SK-N-SH (cell line): ENCODE results near the gene KLC4. TPM values are rescaled to one million over a fixed set of nuclear protein-coding genes. Genes with fewer than 3 reads are reported as not detected.
"Not testable (repeated sequence)": the region's sequence is repeated elsewhere in the genome, so short reads cannot be mapped to it uniquely, and the experiment has no call there.

Experiments
- CTCF ChIA-PET: fragments of 300-600, 350-600 bp; formaldehyde crosslinking; extraction: SDS; loops from one replicate; lab custom pipeline; 2021; lab: Yijun Ruan, JAX
- POLR2A ChIA-PET: fragments of 350-600 bp; sonication (Branson Sonifier 250); formaldehyde crosslinking; extraction: SDS; loops from one replicate; lab custom pipeline; 2020; ENCODE audit warnings: antibody characterized with exemption, inconsistent platforms; lab: Yijun Ruan, JAX
- DNase-seq: peaks from one replicate; pipeline ENCODE4 v3.0.0; 2012
- H2AFZ ChIP-seq: fragments of 200-600 bp; sonication (generic); 2 replicates; pipeline ENCODE4 v1.8.1; 2016; ENCODE audit warnings: antibody characterized with exemption, mild to moderate bottlenecking, low read depth
- H3F3A ChIP-seq: fragments of 200-600 bp; sonication (generic); replicated peaks from 2 replicates; pipeline ENCODE3; 2016; ENCODE audit warnings: antibody characterized with exemption, mild to moderate bottlenecking; ENCODE audit not compliant: insufficient read depth
- H3K27ac ChIP-seq, 2 experiments: fragments of 200-500 bp in 1 of 2; fragments of 200-600 bp in 1 of 2; sonication (Bioruptor generic) in 1 of 2; sonication (generic), shearing (Covaris generic) in 1 of 2; 2 replicates each; pipeline versions ENCODE4 v1.5.1 to v1.6.1; 2014 to 2016; ENCODE audit warnings: low read depth in 2 of 2, inconsistent platforms in 1 of 2, low read length in 1 of 2, mild to moderate bottlenecking in 1 of 2, mixed read lengths in 1 of 2
- H3K27me3 ChIP-seq: fragments of 200-600 bp; sonication (generic), shearing (Covaris generic); 2 replicates; pipeline ENCODE4 v1.6.1; 2016; ENCODE audit warnings: mixed run types; ENCODE audit not compliant: insufficient read depth
- H3K36me3 ChIP-seq, 2 experiments: fragments of 200-500 bp in 1 of 2; fragments of 200-600 bp in 1 of 2; sonication (Bioruptor generic) in 1 of 2; sonication (generic) in 1 of 2; replicated peaks in 1 of 2; 2 replicates each; pipeline versions ENCODE3 to v1.5.1; 2014 to 2016; ENCODE audit warnings: low read length in 1 of 2, mild to moderate bottlenecking in 1 of 2; ENCODE audit not compliant: insufficient read depth in 2 of 2, control insufficient read depth in 1 of 2
- H3K4me1 ChIP-seq, 2 experiments: fragments of 200-500 bp in 1 of 2; fragments of 200-600 bp in 1 of 2; sonication (Bioruptor generic) in 1 of 2; sonication (generic), shearing (Covaris generic) in 1 of 2; 2 replicates each; pipeline versions ENCODE4 v1.5.1 to v1.6.1; 2014 to 2016; ENCODE audit warnings: low read depth in 1 of 2, low read length in 1 of 2, mixed run types in 1 of 2; ENCODE audit not compliant: insufficient read depth in 2 of 2, control insufficient read depth in 1 of 2
- H3K4me2 ChIP-seq: fragments of 200-600 bp; sonication (generic), shearing (Covaris generic); 2 replicates; pipeline ENCODE4 v1.6.1; 2017; ENCODE audit warnings: mixed run types
- H3K4me3 ChIP-seq, 2 experiments: fragments of 200-500 bp in 1 of 2; fragments of 200-600 bp in 1 of 2; sonication (Bioruptor generic) in 1 of 2; sonication (generic), shearing (Covaris generic) in 1 of 2; 2 replicates each; pipeline versions ENCODE4 v1.5.1 to v1.8.1; 2014 to 2016; ENCODE audit warnings: low read depth in 2 of 2, inconsistent platforms in 1 of 2, low read length in 1 of 2, mild to moderate bottlenecking in 1 of 2, mixed read lengths in 1 of 2, moderate library complexity in 1 of 2
- H3K79me2 ChIP-seq: fragments of 200-600 bp; sonication (generic); 2 replicates; pipeline ENCODE4 v1.8.1; 2017; ENCODE audit warnings: mild to moderate bottlenecking; ENCODE audit not compliant: insufficient read depth
- H3K9ac ChIP-seq: fragments of 200-600 bp; sonication (generic); 2 replicates; pipeline ENCODE4 v1.6.1; 2017; ENCODE audit warnings: mixed run types
- H3K9me2 ChIP-seq: fragments of 200-600 bp; sonication (generic); 2 replicates; pipeline ENCODE4 v1.6.1; 2017; ENCODE audit warnings: mixed run types
- H3K9me3 ChIP-seq: fragments of 200-600 bp; sonication (generic); 2 replicates; pipeline ENCODE4 v1.6.1; 2017; ENCODE audit warnings: mixed run types, mild to moderate bottlenecking, moderate library complexity
- H4K20me1 ChIP-seq: fragments of 200-600 bp; sonication (generic); 2 replicates; pipeline ENCODE4 v1.6.1; 2017; ENCODE audit warnings: mild to moderate bottlenecking, mixed run types; ENCODE audit not compliant: insufficient read depth
- CHD2 ChIP-seq: fragments of 150-350 bp; IDR thresholded peaks from 2 replicates; pipeline ENCODE4 v1.6.1; 2018; ENCODE audit warnings: low read length; ENCODE audit not compliant: partially characterized antibody
- CTCF ChIP-seq: fragments of 200-600 bp; sonication (generic); IDR thresholded peaks from 2 replicates; pipeline ENCODE4 v1.6.1; 2017; ENCODE audit warnings: antibody characterized with exemption, mild to moderate bottlenecking, moderate library complexity
- ELF1 ChIP-seq: IDR thresholded peaks from 2 replicates; pipeline ENCODE4 v1.4.0; 2012
- EP300 ChIP-seq, 2 experiments: IDR thresholded peaks; 2 replicates each; pipeline versions ENCODE4 v1.4.0 to v1.6.1; 2012; ENCODE audit warnings: borderline replicate concordance in 1 of 2, low read depth in 1 of 2, low read length in 1 of 2
- FOSL2 ChIP-seq: IDR thresholded peaks from 2 replicates; pipeline ENCODE4 v1.4.0; 2012; ENCODE audit warnings: low read depth, mild to moderate bottlenecking, moderate library complexity, borderline replicate concordance
- FOXJ3 ChIP-seq: sonication (generic); formaldehyde crosslinking; IDR thresholded peaks from 2 replicates; pipeline ENCODE4 v1.5.1; 2020; ENCODE audit warnings: mild to moderate bottlenecking, missing genetic modification reagents
- MAX ChIP-seq: IDR thresholded peaks from 2 replicates; pipeline ENCODE4 v1.4.0; 2012; ENCODE audit warnings: low read depth
- MXI1 ChIP-seq: IDR thresholded peaks from 2 replicates; pipeline ENCODE4 v1.6.1; 2012; ENCODE audit warnings: mild to moderate bottlenecking, low read depth, low read length, improper control_type of control experiment
- NRF1 ChIP-seq: IDR thresholded peaks from 2 replicates; pipeline ENCODE4 v1.6.1; 2012; ENCODE audit warnings: low read depth, mild to moderate bottlenecking, low read length
- POLR2AphosphoS5 ChIP-seq: IDR thresholded peaks from 2 replicates; pipeline ENCODE4 v1.6.1; 2012; ENCODE audit warnings: low read depth, low read length
- RCOR1 ChIP-seq: fragments of 150-350 bp; IDR thresholded peaks from 2 replicates; pipeline ENCODE4 v1.6.1; 2017; ENCODE audit warnings: antibody characterized with exemption, low read length
- RFX5 ChIP-seq: IDR thresholded peaks from 2 replicates; pipeline ENCODE4 v1.6.1; 2012; ENCODE audit warnings: mild to moderate bottlenecking, improper control_type of control experiment, low read length
- SMC3 ChIP-seq: IDR thresholded peaks from 2 replicates; pipeline ENCODE4 v1.6.1; 2012; ENCODE audit warnings: low read depth, low read length, improper control_type of control experiment
- TCF12 ChIP-seq: IDR thresholded peaks from 2 replicates; pipeline ENCODE4 v1.4.0; 2012
- USF2 ChIP-seq: fragments of 150-350 bp; IDR thresholded peaks from 2 replicates; pipeline ENCODE4 v1.6.1; 2017; ENCODE audit warnings: antibody characterized with exemption, low read length, low read depth, borderline replicate concordance
- YY1 ChIP-seq: IDR thresholded peaks from 2 replicates; pipeline ENCODE4 v1.4.0; 2012; ENCODE audit warnings: low read depth, mild to moderate bottlenecking
- WGBS: methylation state at CpG from one replicate; pipeline ENCODE4 v1.1.6; 2017; ENCODE audit warnings: low lambda C conversion rate; 5-methylcytosine and 5-hydroxymethylcytosine counted together
- polyA plus RNA-seq, 3 experiments: library from polyadenylated mRNA; depleted of rRNA; stranded (reverse); fragments of >200 nt; gene quantifications; 2 replicates each; pipeline ENCODE4 v1.2.3, GENCODE V29; 2012
- TF ChIP-seq, protein P1 (sequence below): fragments of 150-350 bp; IDR thresholded peaks from 2 replicates; pipeline ENCODE4 v1.6.1; 2016; ENCODE audit warnings: mild to moderate bottlenecking, low read depth, low read length
- TF ChIP-seq, protein P2 (sequence below): IDR thresholded peaks from 2 replicates; pipeline ENCODE4 v1.4.0; 2012; ENCODE audit warnings: low read depth, borderline replicate concordance

The KLC4 gene
- polyA plus RNA-seq, 1 of the 3 experiments (the other 2 are of a cell fraction): 17.5 TPM

- Histone ChIP-seq H3K9me2 (no peaks in the 10 kb centered on the region), H3K4me1 (no peaks in the 10 kb centered on the region), H3K4me2 (no peak overlapping the region), H3K27me3 (no peaks in the 10 kb centered on the region), H3K4me3 (no peak overlapping the region), H3K27ac (no peak overlapping the region), H3K9ac (no peak overlapping the region), H4K20me1 (no peaks in the 10 kb centered on the region), H3K79me2 (no peaks in the 10 kb centered on the region), H2AFZ (no peak overlapping the region), H3K36me3 (peaks cover 20 to 70% of the 10 kb centered on the region in 2 experiments), H3K9me3 (no peaks in the 10 kb centered on the region), H3F3A (no peaks in the 10 kb centered on the region)
- CTCF ChIA-PET: interaction anchor here (1.0 kb wide), 1 partner anchor 103 kb away, joined by 4 read pairs; no protein-coding TSS in a partner anchor
- POLR2A ChIA-PET: interaction anchor here (0.6 to 1.5 kb wide), 3 partner anchors 13 to 35 kb away, joined by 3 to 4 read pairs (median 4); partner anchors contain the start of gene CUL7
- no peak for TF ChIP-seq RFX5
- no peak for TF ChIP-seq YY1
- TF ChIP-seq POLR2AphosphoS5: no peak
- no peak for TF ChIP-seq FOXJ3 (CRISPR knock-in tag)
- TF ChIP-seq, protein P1, sequence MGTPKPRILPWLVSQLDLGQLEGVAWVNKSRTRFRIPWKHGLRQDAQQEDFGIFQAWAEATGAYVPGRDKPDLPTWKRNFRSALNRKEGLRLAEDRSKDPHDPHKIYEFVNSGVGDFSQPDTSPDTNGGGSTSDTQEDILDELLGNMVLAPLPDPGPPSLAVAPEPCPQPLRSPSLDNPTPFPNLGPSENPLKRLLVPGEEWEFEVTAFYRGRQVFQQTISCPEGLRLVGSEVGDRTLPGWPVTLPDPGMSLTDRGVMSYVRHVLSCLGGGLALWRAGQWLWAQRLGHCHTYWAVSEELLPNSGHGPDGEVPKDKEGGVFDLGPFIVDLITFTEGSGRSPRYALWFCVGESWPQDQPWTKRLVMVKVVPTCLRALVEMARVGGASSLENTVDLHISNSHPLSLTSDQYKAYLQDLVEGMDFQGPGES: no peak
- no peak for TF ChIP-seq USF2
- TF ChIP-seq SMC3: no peak
- DNase-seq: no peak
- over 99% methylated on average over 13 of the region's 18 CpGs for WGBS
These were observed 18.7 kb upstream of the KLC4 start for GRCh38 chr6:43040542-43041257.

DNA sequence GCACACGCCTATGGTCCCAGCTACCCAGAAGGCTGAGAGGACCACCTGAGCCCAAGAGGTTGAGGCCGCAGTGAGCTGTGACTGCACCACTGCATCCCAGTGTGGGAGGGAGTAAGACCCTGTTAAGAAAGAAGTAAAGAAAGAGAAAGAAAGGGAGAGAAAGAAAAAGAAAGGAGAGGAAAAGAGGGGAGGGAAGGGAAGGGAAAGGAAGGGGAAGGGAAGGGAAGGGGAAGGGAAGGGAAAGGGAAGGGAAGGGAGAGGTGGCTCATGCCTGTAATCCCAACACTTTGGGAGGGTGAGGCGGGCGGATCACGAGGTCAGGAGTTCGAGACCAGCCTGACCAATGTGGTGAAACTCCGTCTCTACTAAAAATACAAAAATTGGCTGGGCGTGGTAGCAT, 18.0 kb upstream of the KLC4 start:
- H3K27ac ChIP-seq, POLR2A ChIA-PET, H3K27me3 ChIP-seq, CTCF ChIA-PET, H3K9ac ChIP-seq, H3F3A ChIP-seq, H2AFZ ChIP-seq, H4K20me1 ChIP-seq, H3K79me2 ChIP-seq, H3K4me2 ChIP-seq, H3K4me3 ChIP-seq, H3K4me1 ChIP-seq, DNase-seq, H3K9me2 ChIP-seq, H3K9me3 ChIP-seq: not testable (repeated sequence)
- peaks cover 20 to 75% of the 10 kb centered on the region in 2 experiments for H3K36me3 ChIP-seq
- WGBS: 90% methylated on average over 8 of the region's 8 CpGs

DNA sequence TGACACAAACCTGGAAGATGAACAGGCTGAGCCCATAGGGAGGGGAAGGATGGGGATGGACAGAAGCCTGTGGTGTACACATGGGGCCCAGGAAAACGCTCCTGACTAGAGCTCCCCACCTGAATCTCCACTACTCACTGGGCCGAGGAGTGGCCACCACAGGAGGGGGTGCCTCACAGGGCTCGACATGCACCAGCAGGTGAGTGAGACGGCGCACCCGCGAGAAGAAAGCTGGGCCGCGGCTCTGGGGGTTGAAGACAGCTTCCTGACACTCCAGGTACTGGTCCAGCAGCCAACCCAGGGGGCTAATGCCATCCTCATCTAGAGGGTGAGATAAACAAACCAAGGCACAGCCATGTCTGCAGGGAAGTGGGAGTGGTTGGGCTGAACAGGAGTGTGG, 16.1 kb upstream of the KLC4 start:
- WGBS: 97% methylated on average over 9 of the region's 9 CpGs
- Histone ChIP-seq H2AFZ (no peak overlapping the region), H3K27ac (no peak overlapping the region), H3K27me3 (no peaks in the 10 kb centered on the region), H3K4me3 (no peak overlapping the region), H3K9ac (no peak overlapping the region), H3K4me2 (no peak overlapping the region), H3F3A (no peaks in the 10 kb centered on the region), H3K9me3 (no peaks in the 10 kb centered on the region), H3K36me3 (peaks cover 19 to 75% of the 10 kb centered on the region in 2 experiments), H4K20me1 (no peaks in the 10 kb centered on the region), H3K9me2 (no peaks in the 10 kb centered on the region), H3K79me2 (no peaks in the 10 kb centered on the region), H3K4me1 (no peaks in the 10 kb centered on the region)
- CTCF ChIA-PET: no interaction called here
- POLR2A ChIA-PET: no interaction called here
- DNase-seq: no peak
- no peak for TF ChIP-seq MAX
- TF ChIP-seq NRF1: no peak
- TF ChIP-seq MXI1: no peak
- TF ChIP-seq FOXJ3 (CRISPR knock-in tag): no peak
- no peak for TF ChIP-seq ELF1
- no peak for TF ChIP-seq CHD2
- no peak for TF ChIP-seq FOSL2
- TF ChIP-seq, protein P2, sequence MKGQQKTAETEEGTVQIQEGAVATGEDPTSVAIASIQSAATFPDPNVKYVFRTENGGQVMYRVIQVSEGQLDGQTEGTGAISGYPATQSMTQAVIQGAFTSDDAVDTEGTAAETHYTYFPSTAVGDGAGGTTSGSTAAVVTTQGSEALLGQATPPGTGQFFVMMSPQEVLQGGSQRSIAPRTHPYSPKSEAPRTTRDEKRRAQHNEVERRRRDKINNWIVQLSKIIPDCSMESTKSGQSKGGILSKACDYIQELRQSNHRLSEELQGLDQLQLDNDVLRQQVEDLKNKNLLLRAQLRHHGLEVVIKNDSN: no peak
- no peak for TF ChIP-seq RCOR1
- no peak for TF ChIP-seq TCF12
- no peak for TF ChIP-seq EP300 (IDR thresholded peaks at IDR 0.05; ENCODE audit: borderline replicate concordance in 1 of 2, low read depth in 1 of 2, low read length in 1 of 2)
- no peak for TF ChIP-seq CTCF
